Osteocyte (in vitro differentiated cells): ENCODE results near the gene RASSF5. TPM values are rescaled to one million over a fixed set of nuclear protein-coding genes. Genes with fewer than 3 reads are reported as not detected.

Source experiments
- DNase-seq: peaks from one replicate; pipeline ENCODE4 v3.0.0; 2021; ENCODE audit warnings: mixed read lengths; ENCODE audit not compliant: unreplicated experiment; ENCODE audit errors: extremely low spot score
- H3K27ac Mint-ChIP-seq: one replicate; pipeline ENCODE4 v1.8.0; 2021; ENCODE audit warnings: mild to moderate bottlenecking, mixed read lengths; ENCODE audit not compliant: unreplicated experiment
- H3K27me3 Mint-ChIP-seq: one replicate; pipeline ENCODE4 v1.8.0; 2021; ENCODE audit warnings: mixed read lengths; ENCODE audit not compliant: unreplicated experiment
- H3K36me3 Mint-ChIP-seq: one replicate; pipeline ENCODE4 v1.8.0; 2021; ENCODE audit warnings: mixed read lengths; ENCODE audit not compliant: unreplicated experiment
- H3K4me1 Mint-ChIP-seq: one replicate; pipeline ENCODE4 v1.8.0; 2021; ENCODE audit warnings: mixed read lengths; ENCODE audit not compliant: unreplicated experiment
- H3K4me3 Mint-ChIP-seq: one replicate; pipeline ENCODE4 v1.8.0; 2021; ENCODE audit warnings: mild to moderate bottlenecking, moderate library complexity, mixed read lengths; ENCODE audit not compliant: unreplicated experiment
- H3K9me3 Mint-ChIP-seq: one replicate; pipeline ENCODE4 v1.8.0; 2021; ENCODE audit warnings: mixed read lengths; ENCODE audit not compliant: unreplicated experiment
- total RNA-seq: library from RNA; stranded (reverse); gene quantifications from 2 replicates; pipeline ENCODE4 v1.2.1, GENCODE V29; 2021
- TF ChIP-seq, protein P1 (sequence below): fragments of 200-600 bp; sonication (generic); IDR thresholded peaks from 2 replicates; pipeline ENCODE4 v1.5.0; 2021; ENCODE audit warnings: antibody characterized with exemption, mild to moderate bottlenecking, moderate library complexity

The RASSF5 gene
- total RNA-seq, 1 donor from 2014 or later: not detected

DNA sequence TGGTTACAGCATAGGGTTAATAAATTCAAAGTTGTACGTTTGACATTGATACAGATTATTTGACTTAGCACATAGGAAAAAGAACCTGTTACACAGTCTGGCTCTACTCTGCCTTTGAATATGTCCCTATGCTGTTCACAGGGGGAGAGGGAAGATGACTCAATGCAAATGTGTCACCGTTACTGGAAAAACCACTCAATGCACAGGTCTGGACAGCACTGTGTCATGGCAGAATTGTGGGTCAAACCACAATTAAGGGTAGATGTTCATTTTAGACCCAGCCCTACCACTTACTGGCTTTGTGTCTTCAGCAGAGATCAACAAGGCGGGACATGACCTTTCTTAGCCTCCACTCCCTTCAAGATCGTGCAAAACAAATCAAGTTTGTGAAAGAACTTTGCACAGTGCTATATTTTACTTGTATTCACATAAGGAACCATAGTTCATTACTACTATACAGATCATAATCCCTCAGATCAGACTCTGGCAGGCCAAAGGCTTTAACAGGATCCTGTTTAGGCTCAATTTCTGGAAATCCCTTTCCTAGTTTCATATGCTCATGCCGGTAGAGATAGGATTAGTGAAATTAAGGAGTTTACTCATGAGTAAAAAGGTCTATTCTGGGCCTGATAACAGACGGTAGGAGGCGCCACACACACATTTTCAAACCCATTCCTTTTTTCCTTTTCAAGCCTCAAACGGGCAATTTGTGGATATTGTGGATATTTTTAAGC is 82.9 kb downstream of the RASSF5 start:
- DNase-seq: no peak
- TF ChIP-seq, protein P1, sequence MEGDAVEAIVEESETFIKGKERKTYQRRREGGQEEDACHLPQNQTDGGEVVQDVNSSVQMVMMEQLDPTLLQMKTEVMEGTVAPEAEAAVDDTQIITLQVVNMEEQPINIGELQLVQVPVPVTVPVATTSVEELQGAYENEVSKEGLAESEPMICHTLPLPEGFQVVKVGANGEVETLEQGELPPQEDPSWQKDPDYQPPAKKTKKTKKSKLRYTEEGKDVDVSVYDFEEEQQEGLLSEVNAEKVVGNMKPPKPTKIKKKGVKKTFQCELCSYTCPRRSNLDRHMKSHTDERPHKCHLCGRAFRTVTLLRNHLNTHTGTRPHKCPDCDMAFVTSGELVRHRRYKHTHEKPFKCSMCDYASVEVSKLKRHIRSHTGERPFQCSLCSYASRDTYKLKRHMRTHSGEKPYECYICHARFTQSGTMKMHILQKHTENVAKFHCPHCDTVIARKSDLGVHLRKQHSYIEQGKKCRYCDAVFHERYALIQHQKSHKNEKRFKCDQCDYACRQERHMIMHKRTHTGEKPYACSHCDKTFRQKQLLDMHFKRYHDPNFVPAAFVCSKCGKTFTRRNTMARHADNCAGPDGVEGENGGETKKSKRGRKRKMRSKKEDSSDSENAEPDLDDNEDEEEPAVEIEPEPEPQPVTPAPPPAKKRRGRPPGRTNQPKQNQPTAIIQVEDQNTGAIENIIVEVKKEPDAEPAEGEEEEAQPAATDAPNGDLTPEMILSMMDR: no peak
- peaks cover 34% of the 10 kb centered on the region for H3K36me3 Mint-ChIP-seq
- H3K27me3 Mint-ChIP-seq: no peaks in the 10 kb centered on the region
- no peak overlapping the region for H3K27ac Mint-ChIP-seq
- H3K4me3 Mint-ChIP-seq: no peak overlapping the region
- no peaks in the 10 kb centered on the region for H3K9me3 Mint-ChIP-seq
- peaks cover 22% of the 10 kb centered on the region for H3K4me1 Mint-ChIP-seq

DNA sequence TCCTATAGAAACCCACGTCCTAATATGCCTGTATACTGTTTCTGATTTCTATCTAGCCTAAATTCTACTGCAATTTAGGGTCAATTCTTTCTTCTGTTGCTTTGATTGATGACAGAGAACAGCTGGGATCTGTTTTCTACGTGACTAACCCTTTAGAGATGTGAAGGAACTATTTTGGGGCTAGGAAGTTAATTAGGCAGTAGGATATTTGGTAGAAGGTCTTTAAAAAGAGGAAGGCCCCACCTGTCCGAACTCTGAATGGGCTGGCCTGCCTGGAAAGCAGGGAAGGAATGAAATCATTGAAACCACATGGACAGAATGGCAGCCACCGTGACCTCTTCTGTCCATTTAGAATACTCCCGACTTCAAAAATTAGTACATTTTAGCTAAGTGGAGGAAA is 83.9 kb downstream of the RASSF5 start:
- no peak overlapping the region for H3K4me3 Mint-ChIP-seq
- H3K36me3 Mint-ChIP-seq: peaks cover 43% of the 10 kb centered on the region
- no peaks in the 10 kb centered on the region for H3K9me3 Mint-ChIP-seq
- DNase-seq: no peak
- H3K27ac Mint-ChIP-seq: no peak overlapping the region
- peaks cover 22% of the 10 kb centered on the region for H3K4me1 Mint-ChIP-seq
- no peaks in the 10 kb centered on the region for H3K27me3 Mint-ChIP-seq
- TF ChIP-seq, protein P1: no peak

DNA sequence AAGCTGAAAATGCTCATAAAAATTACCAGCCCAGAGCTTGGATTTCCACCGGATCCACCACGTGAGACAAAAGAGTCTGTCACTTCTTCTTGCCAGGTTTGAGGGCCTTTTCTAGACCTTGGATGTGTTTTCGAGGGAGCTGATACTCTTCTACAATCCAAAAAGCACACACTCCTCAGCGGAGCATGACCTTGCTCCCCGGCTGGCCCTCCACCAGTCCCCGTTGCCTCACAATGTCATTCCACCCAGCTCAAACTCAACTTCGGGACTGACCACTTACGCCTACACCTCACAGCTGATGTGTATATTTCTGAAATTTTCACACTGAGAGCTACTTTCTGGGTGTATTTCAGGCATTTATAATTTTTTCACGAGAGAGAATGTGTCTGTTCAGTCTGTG is 84.4 kb downstream of the RASSF5 start:
- H3K27ac Mint-ChIP-seq: no peak overlapping the region
- no peaks in the 10 kb centered on the region for H3K9me3 Mint-ChIP-seq
- no peak overlapping the region for H3K4me3 Mint-ChIP-seq
- TF ChIP-seq, protein P1: no peak
- no peak for DNase-seq
- H3K4me1 Mint-ChIP-seq: peaks cover 22% of the 10 kb centered on the region
- peaks cover 46% of the 10 kb centered on the region for H3K36me3 Mint-ChIP-seq
- H3K27me3 Mint-ChIP-seq: no peaks in the 10 kb centered on the region

DNA sequence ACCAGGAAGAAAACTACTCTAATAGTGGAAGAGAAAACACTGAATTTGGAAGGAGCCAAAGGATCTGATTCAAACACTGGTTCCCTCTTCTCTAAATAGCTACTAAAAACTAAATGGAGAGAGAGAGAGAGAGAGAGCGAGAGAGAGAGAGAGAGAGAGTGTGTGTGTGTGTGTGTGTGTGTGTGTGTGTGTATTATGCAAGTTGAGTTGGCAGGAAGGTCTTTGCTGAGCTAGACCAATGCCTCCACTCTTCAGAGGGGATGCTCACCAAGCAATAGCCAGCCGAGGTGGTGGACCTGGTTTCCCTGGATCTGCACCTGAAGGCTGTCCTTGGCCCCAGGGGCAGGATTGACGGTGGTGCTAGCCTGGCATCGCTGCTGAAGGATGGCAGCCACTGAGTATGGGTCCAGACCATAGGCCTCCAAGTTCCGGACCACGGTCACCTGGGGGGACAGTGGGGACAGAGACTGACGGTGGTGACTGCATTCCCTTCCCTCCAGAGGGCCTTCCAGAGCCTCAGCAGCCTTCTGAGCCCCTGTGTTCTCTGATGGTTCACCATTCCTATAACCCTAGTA is 86.1 kb downstream of the RASSF5 start:
- Mint-ChIP-seq H3K27ac (no peak overlapping the region), H3K9me3 (no peaks in the 10 kb centered on the region), H3K4me3 (no peak overlapping the region), H3K36me3 (peaks cover 51% of the 10 kb centered on the region), H3K27me3 (no peaks in the 10 kb centered on the region), H3K4me1 (peaks cover 20% of the 10 kb centered on the region)
- DNase-seq: no peak
- TF ChIP-seq, protein P1: no peak

DNA sequence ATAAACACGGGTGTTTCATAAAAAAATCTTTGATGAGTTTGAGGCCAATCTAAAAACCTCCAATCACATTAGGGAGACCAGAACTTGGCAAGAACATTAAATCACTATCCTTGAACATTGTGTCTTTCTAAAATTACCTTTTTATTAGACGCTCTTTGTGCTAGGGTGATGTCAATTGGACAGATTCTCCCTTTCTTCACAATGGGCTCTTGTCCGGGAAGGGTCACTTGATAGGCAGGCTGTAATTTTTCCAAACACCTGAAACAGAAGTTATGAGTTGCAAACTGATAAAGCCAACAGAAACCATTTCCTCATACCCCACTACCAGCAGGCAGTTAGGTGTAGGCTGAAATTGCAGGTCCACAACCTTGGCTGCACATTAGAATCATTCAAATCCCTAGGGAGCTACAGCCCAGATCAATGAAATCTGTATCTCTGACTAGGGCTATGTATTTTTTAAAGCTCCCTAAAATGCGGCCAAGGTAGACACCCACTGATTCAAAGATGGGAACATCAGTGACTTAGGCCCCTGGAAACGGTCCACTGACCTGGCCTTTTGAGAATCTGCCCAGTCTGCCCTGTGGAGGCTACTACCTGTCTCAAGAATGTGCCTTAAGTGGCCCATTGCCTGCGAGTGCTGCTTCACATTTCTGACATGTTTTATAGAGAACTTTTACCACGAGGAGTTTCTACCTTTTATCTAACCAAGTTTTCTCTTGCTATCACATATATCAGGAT is 88.4 kb downstream of the RASSF5 start:
- Mint-ChIP-seq H3K4me3 (no peak overlapping the region), H3K27ac (no peak overlapping the region), H3K4me1 (no peaks in the 10 kb centered on the region), H3K36me3 (peaks cover 58% of the 10 kb centered on the region), H3K9me3 (no peaks in the 10 kb centered on the region), H3K27me3 (no peaks in the 10 kb centered on the region)
- DNase-seq: no peak
- TF ChIP-seq, protein P1: no peak
